Dermis blood vessel endothelial cell (primary cell): Measurements from ENCODE around the gene ARF1. TPM values are rescaled to one million over a fixed set of nuclear protein-coding genes. Genes with fewer than 3 reads are reported as not detected.
"Not testable (repeated sequence)": the region's sequence is repeated elsewhere in the genome, so short reads cannot be mapped to it uniquely, and the experiment has no call there.

Source experiments
- DNase-seq: peaks from one replicate; pipeline ENCODE4 v3.0.0; 2010
- total RNA-seq: library from RNA; depleted of rRNA; stranded (reverse); fragments of >200 nt; gene quantifications from 2 replicates; pipeline ENCODE4 v1.2.3, GENCODE V29; 2014

The ARF1 gene
- total RNA-seq, 1 donor from 2014 or later, result 264 TPM

- DNase-seq, result peak; percentile 96
These were observed 20.5 kb downstream of the ARF1 start, which contains the start of gene C1orf35 for GRCh38 chr1:228102791-228103620. C1orf35 (minus strand) TSS chr1:228103325; CDS start chr1:228103227, 98 bp downstream.

GRCh38 chr1:228104526-228105269 is 22.2 kb downstream of the ARF1 start:
- no peak for DNase-seq

GRCh38 chr1:228105270-228105995 is 22.9 kb downstream of the ARF1 start:
- DNase-seq, result no peak

- DNase-seq, result no peak
These were observed 23.7 kb downstream of the ARF1 start for GRCh38 chr1:228105996-228106799.

GRCh38 chr1:228106800-228107054 is 24.2 kb downstream of the ARF1 start:
- no peak for DNase-seq

- no peak for DNase-seq
These were observed 25.1 kb downstream of the ARF1 start for GRCh38 chr1:228107636-228108035.

- no peak for DNase-seq
These were observed 25.7 kb downstream of the ARF1 start for GRCh38 chr1:228108055-228108690.

GRCh38 chr1:228108742-228109072 is 26.2 kb downstream of the ARF1 start:
- no peak for DNase-seq

- DNase-seq, result peak; percentile 98
These were observed 26.8 kb downstream of the ARF1 start, which contains the start of gene MRPL55 for GRCh38 chr1:228109073-228109961. MRPL55 (minus strand) TSS chr1:228109299; CDS start chr1:228108260, 1,039 bp downstream.

- DNase-seq, result peak; percentile 77
These were observed 27.5 kb downstream of the ARF1 start for GRCh38 chr1:228109962-228110488.

- DNase-seq, result no peak
These were observed 28.0 kb downstream of the ARF1 start for GRCh38 chr1:228110556-228110955.

- DNase-seq, result not testable (repeated sequence)
These were observed 28.8 kb downstream of the ARF1 start for GRCh38 chr1:228111315-228111714.

GRCh38 chr1:228112167-228112566 is 29.7 kb downstream of the ARF1 start:
- DNase-seq, result no peak

GRCh38 chr1:228112617-228113016 is 30.1 kb downstream of the ARF1 start:
- DNase-seq, result no peak

GRCh38 chr1:228114827-228115226 is 32.3 kb downstream of the ARF1 start:
- DNase-seq, result no peak

GRCh38 chr1:228117335-228117734 is 34.8 kb downstream of the ARF1 start:
- DNase-seq, result no peak

GRCh38 chr1:228118040-228118439 is 35.5 kb downstream of the ARF1 start:
- no peak for DNase-seq

- no peak for DNase-seq
These were observed 37.8 kb downstream of the ARF1 start for GRCh38 chr1:228120351-228120750.

GRCh38 chr1:228120857-228121489 is 38.5 kb downstream of the ARF1 start:
- DNase-seq, result no peak

- DNase-seq, result no peak
These were observed 40.5 kb downstream of the ARF1 start for GRCh38 chr1:228122921-228123441.
